Measurements from ENCODE around the gene TMEM165. TPM values are rescaled to one million over a fixed set of nuclear protein-coding genes. Genes with fewer than 3 reads are reported as not detected.

Gene TMEM165
- total RNA-seq, 1 experiment from 2014 or later, result 90.4 TPM

DNA sequence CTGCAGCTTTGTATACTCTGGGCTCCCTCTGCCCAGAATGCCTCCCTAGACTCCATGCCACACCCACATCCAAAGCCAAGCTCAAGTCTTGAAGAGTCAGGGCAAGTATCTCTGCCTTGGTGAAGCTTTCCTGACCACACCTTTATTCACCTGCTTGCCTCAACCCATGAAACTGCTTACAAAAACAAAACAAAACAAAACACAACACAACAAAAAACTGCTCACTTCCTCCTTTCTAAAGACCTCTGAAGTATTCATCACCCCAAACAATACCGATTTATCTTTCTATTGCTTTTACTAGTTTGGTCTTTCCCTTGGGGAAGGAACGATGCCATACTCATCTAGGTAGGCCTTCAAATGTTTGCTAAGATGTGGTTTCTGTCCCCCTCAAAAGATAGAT, 45.0 kb downstream of the TMEM165 start:
- H3K4me1 Mint-ChIP-seq (ENCODE audit: low read depth, unreplicated experiment), result peaks cover 22% of the 10 kb centered on the region
- H3K4me3 Mint-ChIP-seq (ENCODE audit: unreplicated experiment), result no peak overlapping the region
- TF ChIP-seq, protein P1, sequence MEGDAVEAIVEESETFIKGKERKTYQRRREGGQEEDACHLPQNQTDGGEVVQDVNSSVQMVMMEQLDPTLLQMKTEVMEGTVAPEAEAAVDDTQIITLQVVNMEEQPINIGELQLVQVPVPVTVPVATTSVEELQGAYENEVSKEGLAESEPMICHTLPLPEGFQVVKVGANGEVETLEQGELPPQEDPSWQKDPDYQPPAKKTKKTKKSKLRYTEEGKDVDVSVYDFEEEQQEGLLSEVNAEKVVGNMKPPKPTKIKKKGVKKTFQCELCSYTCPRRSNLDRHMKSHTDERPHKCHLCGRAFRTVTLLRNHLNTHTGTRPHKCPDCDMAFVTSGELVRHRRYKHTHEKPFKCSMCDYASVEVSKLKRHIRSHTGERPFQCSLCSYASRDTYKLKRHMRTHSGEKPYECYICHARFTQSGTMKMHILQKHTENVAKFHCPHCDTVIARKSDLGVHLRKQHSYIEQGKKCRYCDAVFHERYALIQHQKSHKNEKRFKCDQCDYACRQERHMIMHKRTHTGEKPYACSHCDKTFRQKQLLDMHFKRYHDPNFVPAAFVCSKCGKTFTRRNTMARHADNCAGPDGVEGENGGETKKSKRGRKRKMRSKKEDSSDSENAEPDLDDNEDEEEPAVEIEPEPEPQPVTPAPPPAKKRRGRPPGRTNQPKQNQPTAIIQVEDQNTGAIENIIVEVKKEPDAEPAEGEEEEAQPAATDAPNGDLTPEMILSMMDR (IDR thresholded peaks at IDR 0.05; ENCODE audit: insufficient read depth in 1 of 2, low read depth in 1 of 2, low read length in 1 of 2, severe bottlenecking in 1 of 2, unreplicated experiment in 1 of 2), result no peak
- Histone ChIP-seq H3K27me3 (replicated peaks; ENCODE audit: control insufficient read depth, insufficient read depth, low read length) (no peaks in the 10 kb centered on the region), H3K36me3 (ENCODE audit: control insufficient read depth, insufficient read depth, low read length) (no peaks in the 10 kb centered on the region; the same call in 1 of the 2 replicates), H3K9me3 (no peaks in the 10 kb centered on the region), H3K4me1 (peaks cover 38% of the 10 kb centered on the region), H3K4me3 (ENCODE audit: low read depth, low read length) (no peak overlapping the region)
- no peak overlapping the region for H3K27ac Mint-ChIP-seq (ENCODE audit: unreplicated experiment)
- CTCF ChIA-PET, result no interaction called here
- POLR2A ChIA-PET, result no interaction called here
- H3K9me3 Mint-ChIP-seq (ENCODE audit: unreplicated experiment), result no peaks in the 10 kb centered on the region
- no peak for DNase-seq
- no peaks in the 10 kb centered on the region for H3K27me3 Mint-ChIP-seq (ENCODE audit: insufficient read depth, unreplicated experiment)
- H3K36me3 Mint-ChIP-seq (ENCODE audit: insufficient read depth, unreplicated experiment), result peaks cover 42% of the 10 kb centered on the region
- no TSS peak for BruUV-seq (replicated peaks)
- intact Hi-C loops (cut with micrococcal nuclease; ENCODE audit: unreplicated experiment), result no loop called here

GRCh38 chr4:55442541-55442940, 46.8 kb downstream of the TMEM165 start:
- H3K4me1 Mint-ChIP-seq (ENCODE audit: low read depth, unreplicated experiment), result peaks cover 22% of the 10 kb centered on the region
- TF ChIP-seq, protein P1 (IDR thresholded peaks at IDR 0.05; ENCODE audit: insufficient read depth in 1 of 2, low read depth in 1 of 2, low read length in 1 of 2, severe bottlenecking in 1 of 2, unreplicated experiment in 1 of 2), result no peak
- Histone ChIP-seq H3K27me3 (replicated peaks; ENCODE audit: control insufficient read depth, insufficient read depth, low read length) (no peaks in the 10 kb centered on the region), H3K4me3 (ENCODE audit: low read depth, low read length) (no peak overlapping the region), H3K36me3 (ENCODE audit: control insufficient read depth, insufficient read depth, low read length) (no peaks in the 10 kb centered on the region; the same call in 1 of the 2 replicates), H3K9me3 (no peaks in the 10 kb centered on the region), H3K4me1 (peaks cover 22% of the 10 kb centered on the region)
- intact Hi-C loops (cut with micrococcal nuclease; ENCODE audit: unreplicated experiment), result no loop called here
- H3K27me3 Mint-ChIP-seq (ENCODE audit: insufficient read depth, unreplicated experiment), result no peaks in the 10 kb centered on the region
- H3K36me3 Mint-ChIP-seq (ENCODE audit: insufficient read depth, unreplicated experiment), result peaks cover 35% of the 10 kb centered on the region
- no peaks in the 10 kb centered on the region for H3K9me3 Mint-ChIP-seq (ENCODE audit: unreplicated experiment)
- H3K27ac Mint-ChIP-seq (ENCODE audit: unreplicated experiment), result no peak overlapping the region
- POLR2A ChIA-PET, result no interaction called here
- CTCF ChIA-PET, result no interaction called here
- no peak overlapping the region for H3K4me3 Mint-ChIP-seq (ENCODE audit: unreplicated experiment)
- DNase-seq, result no peak
- no TSS peak for BruUV-seq (replicated peaks)

DNA sequence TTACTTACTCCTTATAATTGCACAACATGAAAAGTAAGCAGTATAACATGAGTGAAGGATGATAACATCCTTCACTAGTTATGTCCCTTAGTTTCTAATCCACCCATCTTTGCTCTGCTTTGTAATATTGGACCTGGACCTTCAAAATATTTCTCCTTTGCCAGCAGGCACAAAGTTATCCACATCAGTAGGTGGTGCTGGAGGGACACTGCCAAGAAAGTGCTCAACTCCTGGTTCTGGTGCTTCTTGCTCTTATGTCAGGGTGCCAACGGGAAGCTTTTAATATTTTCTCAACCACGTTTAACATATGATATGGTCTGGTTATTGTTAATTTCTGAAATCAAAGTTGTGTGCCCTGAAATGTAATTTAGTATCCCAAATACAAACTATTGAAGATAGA, 49.1 kb downstream of the TMEM165 start:
- no peaks in the 10 kb centered on the region for H3K4me1 Mint-ChIP-seq (ENCODE audit: low read depth, unreplicated experiment)
- POLR2A ChIA-PET, result no interaction called here

More for the DNA sequence above, 49.1 kb downstream of the TMEM165 start:
- H3K36me3 ChIP-seq (ENCODE audit: control insufficient read depth, insufficient read depth, low read length), result no peaks in the 10 kb centered on the region; the same call in 1 of the 2 replicates
- Mint-ChIP-seq H3K27ac (ENCODE audit: unreplicated experiment) (no peak overlapping the region), H3K4me3 (ENCODE audit: unreplicated experiment) (no peak overlapping the region), H3K36me3 (ENCODE audit: insufficient read depth, unreplicated experiment) (peaks cover 15% of the 10 kb centered on the region), H3K27me3 (ENCODE audit: insufficient read depth, unreplicated experiment) (no peaks in the 10 kb centered on the region), H3K9me3 (ENCODE audit: unreplicated experiment) (no peaks in the 10 kb centered on the region)
- peak in 1 of 2 experiments; percentile 26 for DNase-seq
- no TSS peak for BruUV-seq (replicated peaks)
- H3K27me3 ChIP-seq (replicated peaks; ENCODE audit: control insufficient read depth, insufficient read depth, low read length), result no peaks in the 10 kb centered on the region
- no peak overlapping the region for H3K4me3 ChIP-seq (ENCODE audit: low read depth, low read length)
- intact Hi-C loops (cut with micrococcal nuclease; ENCODE audit: unreplicated experiment), result loop anchor here (1.0 to 5.0 kb wide), 2 partner anchors 192 to 422 kb away; partner anchors contain the start of gene NMU
- TF ChIP-seq, protein P1 (IDR thresholded peaks at IDR 0.05; ENCODE audit: insufficient read depth in 1 of 2, low read depth in 1 of 2, low read length in 1 of 2, severe bottlenecking in 1 of 2, unreplicated experiment in 1 of 2), result peak in 1 of 2 experiments; percentile 53
- no peaks in the 10 kb centered on the region for H3K4me1 ChIP-seq
- CTCF ChIA-PET, result interaction anchor here (0.7 to 1.3 kb wide), 4 partner anchors 92 to 289 kb away, joined by 3 to 5 read pairs (median 3); no protein-coding TSS in a partner anchor
- H3K9me3 ChIP-seq, result no peaks in the 10 kb centered on the region
